Kidney epithelial cell (primary cell): Measurements from ENCODE around the gene PRDM8. TPM values are rescaled to one million over a fixed set of nuclear protein-coding genes. Genes with fewer than 3 reads are reported as not detected.

Source experiments
- DNase-seq: peaks from one replicate; pipeline ENCODE4 v3.0.0-alpha.2; 2010; ENCODE audit warnings: low read depth
- H3K27me3 ChIP-seq: 2 replicates; pipeline ENCODE4 v1.6.0; 2011; ENCODE audit warnings: low read length; ENCODE audit not compliant: control insufficient read depth, insufficient read depth
- H3K36me3 ChIP-seq: 2 replicates; pipeline ENCODE4 v1.5.1; 2011; ENCODE audit warnings: low read length; ENCODE audit not compliant: control insufficient read depth, insufficient read depth
- H3K4me3 ChIP-seq: 2 replicates; pipeline ENCODE4 v1.5.1; 2011; ENCODE audit warnings: low read depth, mild to moderate bottlenecking, control low read depth, low read length
- CTCF ChIP-seq: IDR thresholded peaks from 2 replicates; pipeline ENCODE4 v1.5.1; 2011; ENCODE audit warnings: mild to moderate bottlenecking, moderate library complexity, low read length, control low read depth, inconsistent platforms; ENCODE audit not compliant: insufficient read depth, poor library complexity, severe bottlenecking
- total RNA-seq: library from RNA; depleted of rRNA; stranded (reverse); fragments of >200 nt; gene quantifications from 2 replicates; pipeline ENCODE4 v1.2.3, GENCODE V29; 2015

The PRDM8 gene
- total RNA-seq, 1 donor from 2014 or later = 0.17 TPM

- Histone ChIP-seq H3K36me3 (no peaks in the 10 kb centered on the region), H3K4me3 (no peak overlapping the region), H3K27me3 (peaks cover 4% of the 10 kb centered on the region)
- no peak for DNase-seq
- TF ChIP-seq CTCF = no peak
Observed at GRCh38 chr4:80178964-80179363, 18.3 kb upstream of the PRDM8 start.

GRCh38 chr4:80179637-80180161 is 17.6 kb upstream of the PRDM8 start:
- no peak for DNase-seq
- no peak for TF ChIP-seq CTCF
- Histone ChIP-seq H3K36me3 (no peaks in the 10 kb centered on the region), H3K27me3 (peaks cover 6% of the 10 kb centered on the region), H3K4me3 (no peak overlapping the region)

- no peak for TF ChIP-seq CTCF
- no peak overlapping the region for H3K4me3 ChIP-seq
- no peak for DNase-seq
- H3K36me3 ChIP-seq = no peaks in the 10 kb centered on the region
- H3K27me3 ChIP-seq = peaks cover 17% of the 10 kb centered on the region
Observed at GRCh38 chr4:80180743-80181142, 16.6 kb upstream of the PRDM8 start.

GRCh38 chr4:80182237-80182866 is 15.0 kb upstream of the PRDM8 start:
- Histone ChIP-seq H3K36me3 (no peaks in the 10 kb centered on the region), H3K27me3 (peaks cover 32% of the 10 kb centered on the region), H3K4me3 (no peak overlapping the region)
- no peak for TF ChIP-seq CTCF
- no peak for DNase-seq

- TF ChIP-seq CTCF = no peak
- Histone ChIP-seq H3K4me3 (peak overlapping the region; percentile 43), H3K36me3 (no peaks in the 10 kb centered on the region), H3K27me3 (peaks cover 42% of the 10 kb centered on the region)
- DNase-seq = no peak
Observed at GRCh38 chr4:80183250-80184052, 13.9 kb upstream of the PRDM8 start.
